ENCODE data around the gene MECR. TPM values are rescaled to one million over a fixed set of nuclear protein-coding genes. Genes with fewer than 3 reads are reported as not detected.

Gene MECR
- total and polyA plus RNA-seq, 10 of the 15 experiments (the other 5 are each of a cell fraction or from before 2014, with no cell fraction given), result 7.6 to 66.3 (median 38.7) TPM

DNA sequence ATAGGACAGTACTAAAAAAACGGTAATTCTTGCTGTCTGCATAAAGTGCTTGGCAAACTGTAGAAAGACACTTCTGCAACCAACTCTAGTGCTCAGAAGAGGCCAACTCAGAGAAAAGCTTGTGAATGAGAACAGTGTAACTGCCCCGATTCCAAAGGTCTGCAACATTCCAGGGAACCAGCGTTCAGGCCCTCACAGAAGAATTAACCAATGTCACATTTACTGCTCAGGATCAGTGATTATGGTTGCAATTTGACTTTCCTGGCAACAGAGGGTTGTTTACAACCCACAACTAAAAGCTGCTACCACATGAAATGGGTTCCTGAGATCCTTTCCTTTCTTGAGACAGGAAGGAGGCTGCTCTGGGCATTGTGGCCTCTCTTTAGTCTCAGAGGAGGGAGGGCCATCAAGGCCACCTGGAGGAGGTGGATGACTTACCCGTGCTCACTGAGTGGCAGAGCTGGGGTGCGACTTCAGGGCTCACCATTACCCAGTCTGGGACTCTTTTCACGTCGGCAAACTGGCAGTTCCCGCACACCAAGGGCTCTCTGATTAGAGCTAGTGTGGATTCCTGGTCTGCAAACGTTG lies 64.3 kb downstream of the MECR start:
- Histone ChIP-seq H3K9ac (ENCODE audit: control insufficient read depth, insufficient read depth, low read length) (no peak overlapping the region), H3K9me3 (replicated peaks; ENCODE audit: control insufficient read depth, insufficient read depth, low read length) (no peaks in the 10 kb centered on the region), H2AFZ (ENCODE audit: control insufficient read depth, low read depth, low read length) (no peak overlapping the region), H3K79me2 (ENCODE audit: control insufficient read depth, insufficient read depth, low read length) (peaks cover 78% of the 10 kb centered on the region), H3K4me2 (ENCODE audit: control insufficient read depth, insufficient read depth) (no peak overlapping the region), H3K27me3 (replicated peaks in 1 of 2; ENCODE audit: control insufficient read depth in 2 of 2, insufficient read depth in 2 of 2, low read length in 1 of 2) (no peaks in the 10 kb centered on the region), H3K36me3 (ENCODE audit: control insufficient read depth in 2 of 2, insufficient read depth in 2 of 2, low read length in 1 of 2) (peaks cover 13 to 41% of the 10 kb centered on the region in 2 experiments), H4K20me1 (ENCODE audit: control insufficient read depth, insufficient read depth) (peaks cover 4% of the 10 kb centered on the region; the same call in 1 of the 2 replicates), H3K4me1 (ENCODE audit: control insufficient read depth, insufficient read depth, low read length) (peaks cover 5% of the 10 kb centered on the region; the same call in 1 of the 2 replicates), H3K27ac (ENCODE audit: control insufficient read depth, insufficient read depth) (no peak overlapping the region), H3K4me3 (no peak overlapping the region)
- DNase-seq (ENCODE audit: low read depth, low spot score) (no peak), FAIRE-seq (no peak), ATAC-seq (no peak)
- in situ Hi-C loops (cut with MboI) (no loop called here), intact Hi-C loops (cut with micrococcal nuclease; ENCODE audit: unreplicated experiment) (no loop called here)
- 71% methylated on average over 9 of the region's 9 CpGs for WGBS (ENCODE audit: insufficient coverage, insufficient replicate concordance, low lambda C conversion rate, missing lambda C conversion rate)
- ChIA-PET SMC1A (ENCODE audit: uncharacterized antibody, unreplicated experiment) (interaction anchor here (1.1 to 2.3 kb wide), 5 partner anchors 8 to 586 kb away, joined by 3 to 6 read pairs (median 5); partner anchors contain the start of gene SRSF4), CTCF (interaction anchor here (0.8 to 1.6 kb wide), 5 partner anchors 10 to 36 kb away, joined by 3 to 4 read pairs (median 3); partner anchors contain the start of gene SRSF4), RAD21 (ENCODE audit: unreplicated experiment) (interaction anchor here (1.0 kb wide), 1 partner anchor 15 kb away, joined by 3 read pairs; the partner anchor contains the start of gene SRSF4), POLR2A (interaction anchor here (1.2 kb wide), 1 partner anchor 10 kb away, joined by 5 read pairs; no protein-coding TSS in a partner anchor)
- no peak for TF ChIP-seq KAT2A (conservative IDR thresholded peaks at IDR 0.05; ENCODE audit: control insufficient read depth, low read depth, low read length)
- TF ChIP-seq POLR2A (IDR thresholded peaks at IDR 0.05; ENCODE audit: low read depth, low read length), result 0 out of 2 replicates have a peak, but pooled peaks have one; percentile 31
- TSS peak; percentile 1 for BruUV-seq (replicated peaks)

DNA sequence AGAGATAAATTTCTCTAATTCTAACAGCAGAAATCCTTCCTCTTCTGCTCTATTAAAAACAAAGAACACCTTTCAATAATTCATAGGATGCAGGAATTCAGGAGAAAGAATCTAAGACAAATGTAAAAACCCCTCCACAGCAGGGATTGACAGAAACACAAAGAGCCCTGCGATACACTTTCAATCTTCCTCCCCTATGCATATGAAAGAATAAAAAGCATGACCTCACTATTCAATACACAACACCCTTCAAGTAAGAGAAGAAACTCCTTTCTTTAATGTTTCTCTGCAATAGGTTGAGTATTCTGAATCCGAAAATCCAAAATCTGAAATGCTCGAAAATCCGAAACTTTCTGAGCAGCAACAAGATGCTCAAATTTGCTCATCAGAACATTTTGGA lies 66.1 kb downstream of the MECR start:
- no peaks in the 10 kb centered on the region for H3K27me3 ChIP-seq (replicated peaks in 1 of 2; ENCODE audit: control insufficient read depth in 2 of 2, insufficient read depth in 2 of 2, low read length in 1 of 2)
- no peaks in the 10 kb centered on the region for H3K4me1 ChIP-seq (ENCODE audit: control insufficient read depth, insufficient read depth, low read length)
- SMC1A ChIA-PET (ENCODE audit: uncharacterized antibody, unreplicated experiment), result no interaction called here
- RAD21 ChIA-PET (ENCODE audit: unreplicated experiment), result interaction anchor here (0.6 kb wide), 1 partner anchor 345 kb away, joined by 3 read pairs; no protein-coding TSS in a partner anchor
- no peak overlapping the region for H3K4me3 ChIP-seq
- FAIRE-seq, result no peak
- H3K9me3 ChIP-seq (replicated peaks; ENCODE audit: control insufficient read depth, insufficient read depth, low read length), result no peaks in the 10 kb centered on the region
- no TSS peak for BruUV-seq (replicated peaks)
- H3K27ac ChIP-seq (ENCODE audit: control insufficient read depth, insufficient read depth), result no peak overlapping the region
- POLR2A ChIA-PET, result no interaction called here
- no peaks in the 10 kb centered on the region for H4K20me1 ChIP-seq (ENCODE audit: control insufficient read depth, insufficient read depth)
- peaks cover 61% of the 10 kb centered on the region for H3K79me2 ChIP-seq (ENCODE audit: control insufficient read depth, insufficient read depth, low read length)
- no peak for DNase-seq (ENCODE audit: low read depth, low spot score)
- ATAC-seq, result no peak
- no peak overlapping the region for H2AFZ ChIP-seq (ENCODE audit: control insufficient read depth, low read depth, low read length)
- peaks cover 15 to 48% of the 10 kb centered on the region in 2 experiments for H3K36me3 ChIP-seq (ENCODE audit: control insufficient read depth in 2 of 2, insufficient read depth in 2 of 2, low read length in 1 of 2)
- WGBS (ENCODE audit: insufficient coverage, insufficient replicate concordance, low lambda C conversion rate, missing lambda C conversion rate), result 93% methylated on average over 4 of the region's 4 CpGs
- H3K9ac ChIP-seq (ENCODE audit: control insufficient read depth, insufficient read depth, low read length), result no peak overlapping the region
- in situ Hi-C loops (cut with MboI), result no loop called here
- no peak overlapping the region for H3K4me2 ChIP-seq (ENCODE audit: control insufficient read depth, insufficient read depth)
- intact Hi-C loops (cut with micrococcal nuclease; ENCODE audit: unreplicated experiment), result no loop called here
- CTCF ChIA-PET, result no interaction called here
- no peak for TF ChIP-seq ZNF274 (IDR thresholded peaks at IDR 0.05; ENCODE audit: insufficient read depth, insufficient read length)
- no peak for TF ChIP-seq ZZZ3 (IDR thresholded peaks at IDR 0.05; ENCODE audit: control insufficient read depth, insufficient read length, low read depth)
